ENCODE results near the gene EPG5. TPM values are rescaled to one million over a fixed set of nuclear protein-coding genes. Genes with fewer than 3 reads are reported as not detected.

EPG5 gene
- polyA plus RNA-seq, 1 of the 3 experiments (the other 2 are of a cell fraction) = 13.6 TPM

GRCh38 chr18:46010676-46011075 is 43.5 kb upstream of the EPG5 start (continued):
- TF ChIP-seq EZH2phosphoT487 (IDR thresholded peaks at IDR 0.05; ENCODE audit: borderline replicate concordance, low read depth) = no peak
- TF ChIP-seq FOXJ3 (CRISPR knock-in tag; IDR thresholded peaks at IDR 0.05) = no peak
- no peak for TF ChIP-seq MXI1 (IDR thresholded peaks at IDR 0.05; ENCODE audit: low read depth, low read length)
- no peak for TF ChIP-seq YY1 (IDR thresholded peaks at IDR 0.05; ENCODE audit: low read depth)

- no peaks in the 10 kb centered on the region for H3K4me1 ChIP-seq (ENCODE audit: control insufficient read depth in 1 of 2, insufficient read depth in 2 of 2, low read depth in 1 of 2, low read length in 1 of 2)
- WGBS (ENCODE audit: low lambda C conversion rate) = 98% methylated on average over 4 of the region's 4 CpGs
- H3K9me2 ChIP-seq = no peaks in the 10 kb centered on the region
- peaks cover 3 to 9% of the 10 kb centered on the region in 2 experiments for H3K36me3 ChIP-seq (replicated peaks in 1 of 2; ENCODE audit: control insufficient read depth in 1 of 2, insufficient read depth in 2 of 2, low read length in 1 of 2)
- H4K20me1 ChIP-seq (ENCODE audit: insufficient read depth) = no peaks in the 10 kb centered on the region
- H3K27ac ChIP-seq (ENCODE audit: low read depth in 2 of 2, low read length in 1 of 2) = no peak overlapping the region
- H3K9me3 ChIP-seq = no peaks in the 10 kb centered on the region
- H3K4me2 ChIP-seq = no peak overlapping the region
- no peak overlapping the region for H3K4me3 ChIP-seq (ENCODE audit: low read depth in 2 of 2, low read length in 1 of 2)
- DNase-seq = no peak
- ChIA-PET CTCF (interaction anchor here (2.3 kb wide), 1 partner anchor 64 kb away, joined by 5 read pairs; no protein-coding TSS in a partner anchor), POLR2A (no interaction called here)
- H3K27me3 ChIP-seq (ENCODE audit: insufficient read depth) = no peaks in the 10 kb centered on the region
- H3K9ac ChIP-seq = no peak overlapping the region
- no peaks in the 10 kb centered on the region for H3K79me2 ChIP-seq (ENCODE audit: insufficient read depth)
- no peaks in the 10 kb centered on the region for H3F3A ChIP-seq (replicated peaks; ENCODE audit: insufficient read depth)
- no peak overlapping the region for H2AFZ ChIP-seq (ENCODE audit: low read depth)
- TF ChIP-seq YY1 (IDR thresholded peaks at IDR 0.05; ENCODE audit: low read depth) = no peak
- TF ChIP-seq NRF1 (IDR thresholded peaks at IDR 0.05; ENCODE audit: low read depth, low read length) = no peak
- no peak for TF ChIP-seq MXI1 (IDR thresholded peaks at IDR 0.05; ENCODE audit: low read depth, low read length)
- TF ChIP-seq SIN3A (IDR thresholded peaks at IDR 0.05; ENCODE audit: borderline replicate concordance, low read depth, low read length) = no peak
- TF ChIP-seq TEAD4 (IDR thresholded peaks at IDR 0.05; ENCODE audit: borderline replicate concordance, insufficient read depth) = no peak
- no peak for TF ChIP-seq FOXJ3 (CRISPR knock-in tag; IDR thresholded peaks at IDR 0.05)
- TF ChIP-seq IRF3 (IDR thresholded peaks at IDR 0.05; ENCODE audit: low read depth, low read length) = no peak
- TF ChIP-seq ELF1 (IDR thresholded peaks at IDR 0.05) = no peak
- no peak for TF ChIP-seq GABPA (IDR thresholded peaks at IDR 0.05; ENCODE audit: low read depth)
- no peak for TF ChIP-seq JUND (IDR thresholded peaks at IDR 0.05)
- no peak for TF ChIP-seq CTCF (IDR thresholded peaks at IDR 0.05)
- TF ChIP-seq GATA2 (CRISPR knock-in tag; IDR thresholded peaks at IDR 0.05) = no peak
- TF ChIP-seq EZH2phosphoT487 (IDR thresholded peaks at IDR 0.05; ENCODE audit: borderline replicate concordance, low read depth) = no peak
Measured at GRCh38 chr18:46010050-46010449, 42.9 kb upstream of the EPG5 start.

Data from SK-N-SH (cell line).